ENCODE measurements around the gene CELSR3.

CELSR3 gene

DNA sequence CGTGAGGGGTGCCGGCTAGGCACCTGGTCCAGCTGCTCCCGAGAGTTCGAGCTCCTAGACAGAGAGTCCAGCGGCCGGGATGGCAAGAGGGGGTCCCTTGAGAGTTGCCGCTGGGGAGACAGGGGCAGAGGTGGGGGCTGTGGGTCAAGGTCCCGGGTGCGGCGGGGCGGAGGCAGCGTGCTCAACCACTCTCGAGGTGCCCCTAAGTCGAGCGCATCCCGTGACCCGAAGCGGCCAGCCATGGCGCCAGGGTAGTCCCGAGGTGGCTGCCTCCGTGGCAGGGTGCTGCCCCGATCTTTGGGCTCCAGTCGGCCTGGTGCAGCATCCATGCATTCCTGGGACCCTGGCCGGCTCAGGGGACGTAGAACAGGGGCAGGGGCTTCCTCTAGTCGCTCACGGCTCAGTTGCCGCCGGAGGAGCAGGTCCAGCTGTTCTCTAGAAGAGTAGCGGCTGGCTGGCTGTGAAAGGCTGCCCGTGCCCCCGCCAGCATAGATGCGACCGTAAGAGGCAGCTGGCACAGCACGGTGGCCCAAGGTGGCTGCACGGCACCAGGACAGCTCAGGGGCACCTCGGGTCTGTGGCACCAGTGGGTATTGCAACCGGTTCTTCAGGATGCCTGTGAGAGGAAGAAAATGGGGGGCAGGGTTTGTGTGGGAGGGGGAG is 22.6 kb downstream of the CELSR3 start:
- H3K27me3 ChIP-seq (ENCODE audit: insufficient read depth, poor library complexity, severe bottlenecking), result no peaks in the 10 kb centered on the region
- H3K4me1 ChIP-seq (ENCODE audit: insufficient read depth, poor library complexity, severe bottlenecking), result peaks cover 6% of the 10 kb centered on the region
- ATAC-seq (ENCODE audit: low read depth) (no peak), DNase-seq (ENCODE audit: low spot score) (no peak)
- no peaks in the 10 kb centered on the region for H3K36me3 ChIP-seq (ENCODE audit: low read depth)
- H3K27ac ChIP-seq (ENCODE audit: poor library complexity, severe bottlenecking), result no peak overlapping the region
- no peak for TF ChIP-seq CTCF (IDR thresholded peaks at IDR 0.05; ENCODE audit: poor library complexity, severe bottlenecking)
- H3K9me3 ChIP-seq (ENCODE audit: severe bottlenecking), result no peaks in the 10 kb centered on the region
- no peak overlapping the region for H3K4me3 ChIP-seq (ENCODE audit: severe bottlenecking)

DNA sequence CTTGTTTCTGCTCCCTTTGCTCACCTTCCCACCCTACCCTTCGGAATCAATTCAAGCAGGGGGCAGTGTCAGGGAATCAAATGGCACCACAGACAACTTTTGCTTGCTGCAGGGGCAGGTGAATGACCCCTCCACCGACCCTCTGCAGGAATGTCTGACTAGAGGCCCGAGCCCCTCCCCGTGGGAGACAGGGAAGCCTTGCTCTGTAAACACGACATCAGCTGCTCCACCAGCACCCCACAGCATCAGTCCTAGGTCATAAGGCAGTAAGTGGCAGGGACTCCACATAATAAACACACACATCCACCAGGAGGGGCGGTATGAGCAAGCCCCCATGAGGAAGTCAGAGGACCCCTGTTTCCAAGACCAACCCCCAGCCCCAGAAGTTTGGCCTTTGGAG is 25.4 kb downstream of the CELSR3 start:
- no peaks in the 10 kb centered on the region for H3K27me3 ChIP-seq (ENCODE audit: insufficient read depth, poor library complexity, severe bottlenecking)
- H3K4me1 ChIP-seq (ENCODE audit: insufficient read depth, poor library complexity, severe bottlenecking), result peaks cover 10% of the 10 kb centered on the region
- DNase-seq (ENCODE audit: low spot score) (no peak), ATAC-seq (ENCODE audit: low read depth) (no peak)
- TF ChIP-seq CTCF (IDR thresholded peaks at IDR 0.05; ENCODE audit: poor library complexity, severe bottlenecking), result no peak
- H3K27ac ChIP-seq (ENCODE audit: poor library complexity, severe bottlenecking), result no peak overlapping the region
- peaks cover 21% of the 10 kb centered on the region for H3K36me3 ChIP-seq (ENCODE audit: low read depth)
- H3K4me3 ChIP-seq (ENCODE audit: severe bottlenecking), result no peak overlapping the region
- H3K9me3 ChIP-seq (ENCODE audit: severe bottlenecking), result no peaks in the 10 kb centered on the region

DNA sequence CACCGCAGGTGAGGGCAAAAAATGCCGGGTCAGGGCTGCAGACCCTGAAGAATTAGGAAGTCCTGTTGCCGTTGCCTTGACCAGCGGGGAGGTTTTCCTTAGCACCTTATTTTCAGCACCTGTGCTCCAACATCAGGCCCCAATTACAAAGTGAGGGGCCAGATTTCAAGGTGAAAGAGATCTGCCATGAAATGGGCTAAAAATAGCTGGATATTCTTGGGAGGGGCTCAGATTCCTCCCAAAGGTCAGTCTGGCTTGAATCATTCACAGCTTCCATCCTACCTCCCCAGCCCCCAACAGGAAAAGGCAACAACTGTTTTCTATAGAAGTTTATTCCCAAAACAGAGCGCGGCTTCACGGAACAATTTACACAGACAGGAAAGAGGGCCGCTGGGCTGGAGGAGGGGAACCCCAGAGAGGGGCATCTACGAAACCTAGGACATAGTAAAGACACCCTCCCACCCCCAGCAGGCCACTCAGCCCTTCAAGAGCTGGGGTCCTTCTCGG is 26.5 kb downstream of the CELSR3 start:
- Histone ChIP-seq H3K27me3 (ENCODE audit: insufficient read depth, poor library complexity, severe bottlenecking) (no peaks in the 10 kb centered on the region), H3K36me3 (ENCODE audit: low read depth) (peaks cover 32% of the 10 kb centered on the region), H3K27ac (ENCODE audit: poor library complexity, severe bottlenecking) (peak overlapping the region; percentile 73), H3K9me3 (ENCODE audit: severe bottlenecking) (no peaks in the 10 kb centered on the region), H3K4me1 (ENCODE audit: insufficient read depth, poor library complexity, severe bottlenecking) (peaks cover 10% of the 10 kb centered on the region), H3K4me3 (ENCODE audit: severe bottlenecking) (peak overlapping the region; percentile 81)
- no peak for TF ChIP-seq CTCF (IDR thresholded peaks at IDR 0.05; ENCODE audit: poor library complexity, severe bottlenecking)
- DNase-seq (ENCODE audit: low spot score) (no peak), ATAC-seq (ENCODE audit: low read depth) (no peak)

DNA sequence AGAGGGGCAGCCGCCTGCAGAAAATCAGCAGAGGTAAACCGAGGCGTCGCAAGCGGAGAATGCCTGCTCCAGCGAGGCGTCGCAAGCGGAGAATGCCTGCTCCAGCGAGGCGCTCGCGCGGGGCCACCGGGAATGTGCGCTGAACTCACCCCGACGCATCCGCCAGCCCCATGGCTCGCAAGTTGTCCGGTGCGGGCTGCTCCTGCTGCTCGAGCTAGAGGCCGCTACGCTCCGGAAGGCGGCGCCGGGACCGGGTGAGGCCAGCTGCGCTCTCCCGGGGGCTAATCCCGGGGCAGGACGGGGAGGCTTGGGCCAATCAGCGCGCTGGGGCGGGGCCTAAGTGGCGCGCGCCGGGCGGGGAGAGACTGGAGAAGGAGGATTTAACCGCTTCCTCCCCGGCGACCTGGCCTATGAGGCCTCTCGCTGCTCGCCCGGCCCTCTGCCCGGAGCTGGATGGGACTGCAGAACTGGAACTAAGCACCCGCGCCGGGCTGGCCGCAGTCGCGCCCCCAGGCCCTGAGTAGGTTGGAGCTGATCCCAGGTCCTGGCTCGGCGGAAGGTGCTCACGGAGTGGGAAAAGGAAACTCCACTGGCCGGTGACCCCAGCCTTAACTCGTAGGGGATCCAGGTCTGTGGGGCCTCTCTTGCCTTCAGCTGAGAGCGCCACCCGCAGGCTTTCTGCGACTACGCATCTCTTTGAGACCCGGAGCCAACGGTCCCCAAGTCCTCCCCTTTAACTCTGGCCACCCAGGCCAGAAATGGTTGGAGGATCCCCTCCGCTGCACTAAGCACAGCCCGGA is 27.3 kb downstream of the CELSR3 start, which contains the start of gene SLC26A6:
TSS of gene SLC26A6 (minus strand) at position 240 of the 800 bp plus-strand sequence. CDS start at position 172, 68 bp downstream.
- H3K27ac ChIP-seq (ENCODE audit: poor library complexity, severe bottlenecking), result peak within 1 kb of the TSS; percentile 73
- peaks cover 10% of the 10 kb centered on the region for H3K4me1 ChIP-seq (ENCODE audit: insufficient read depth, poor library complexity, severe bottlenecking)
- peak within 1 kb of the TSS; percentile 81 for H3K4me3 ChIP-seq (ENCODE audit: severe bottlenecking)
- ATAC-seq (ENCODE audit: low read depth) (peak; percentile 93), DNase-seq (ENCODE audit: low spot score) (peak; percentile 96)
- H3K27me3 ChIP-seq (ENCODE audit: insufficient read depth, poor library complexity, severe bottlenecking), result no peaks in the 10 kb centered on the region
- no peaks in the 10 kb centered on the region for H3K9me3 ChIP-seq (ENCODE audit: severe bottlenecking)
- H3K36me3 ChIP-seq (ENCODE audit: low read depth), result peaks cover 40% of the 10 kb centered on the region
- peak; percentile 58 for TF ChIP-seq CTCF (IDR thresholded peaks at IDR 0.05; ENCODE audit: poor library complexity, severe bottlenecking)
